ENCODE measurements around the gene C10orf90. TPM values are rescaled to one million over a fixed set of nuclear protein-coding genes. Genes with fewer than 3 reads are reported as not detected.
A peak's percentile ranks its signal among the peaks of the same experiment; 100 is the strongest.

The C10orf90 gene
- total and polyA plus RNA-seq, 7 donors, result 0.01 to 0.39 (median 0.07) TPM; not detected in 4

GRCh38 chr10:126617208-126617607, 53.3 kb downstream of the C10orf90 start:
- Histone ChIP-seq H3K27ac (no peak overlapping the region), H3K9me3 (no peaks in the 10 kb centered on the region), H3K27me3 (ENCODE audit: insufficient read depth in 3 of 3, low read length in 2 of 3) (no peaks in the 10 kb centered on the region), H3K36me3 (ENCODE audit: insufficient read depth in 1 of 2, low read depth in 1 of 2) (no peaks in the 10 kb centered on the region), H3K4me3 (no peak overlapping the region), H3K4me1 (no peaks in the 10 kb centered on the region)
- intact Hi-C loops (cut with DNase I), result no loop called here
- ATAC-seq, result peak in 3 of 4 donors; percentile 71 to 82 (median 76)
- TF ChIP-seq, protein P1, sequence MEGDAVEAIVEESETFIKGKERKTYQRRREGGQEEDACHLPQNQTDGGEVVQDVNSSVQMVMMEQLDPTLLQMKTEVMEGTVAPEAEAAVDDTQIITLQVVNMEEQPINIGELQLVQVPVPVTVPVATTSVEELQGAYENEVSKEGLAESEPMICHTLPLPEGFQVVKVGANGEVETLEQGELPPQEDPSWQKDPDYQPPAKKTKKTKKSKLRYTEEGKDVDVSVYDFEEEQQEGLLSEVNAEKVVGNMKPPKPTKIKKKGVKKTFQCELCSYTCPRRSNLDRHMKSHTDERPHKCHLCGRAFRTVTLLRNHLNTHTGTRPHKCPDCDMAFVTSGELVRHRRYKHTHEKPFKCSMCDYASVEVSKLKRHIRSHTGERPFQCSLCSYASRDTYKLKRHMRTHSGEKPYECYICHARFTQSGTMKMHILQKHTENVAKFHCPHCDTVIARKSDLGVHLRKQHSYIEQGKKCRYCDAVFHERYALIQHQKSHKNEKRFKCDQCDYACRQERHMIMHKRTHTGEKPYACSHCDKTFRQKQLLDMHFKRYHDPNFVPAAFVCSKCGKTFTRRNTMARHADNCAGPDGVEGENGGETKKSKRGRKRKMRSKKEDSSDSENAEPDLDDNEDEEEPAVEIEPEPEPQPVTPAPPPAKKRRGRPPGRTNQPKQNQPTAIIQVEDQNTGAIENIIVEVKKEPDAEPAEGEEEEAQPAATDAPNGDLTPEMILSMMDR (IDR thresholded peaks at IDR 0.05), result no peak
- DNase-seq, result no peak
- WGBS, 3 donors, result 19 to 38% (median 35%) methylated on average over 1 of the region's 1 CpG

- ATAC-seq, result no peak
These were observed 53.8 kb downstream of the C10orf90 start for GRCh38 chr10:126616737-126617136.

GRCh38 chr10:126611303-126611702, 59.2 kb downstream of the C10orf90 start:
- 78 to 88% (median 81%) methylated on average over 2 of the region's 2 CpGs for WGBS, 3 donors
- intact Hi-C loops (cut with DNase I), result no loop called here

More at GRCh38 chr10:126616737-126617136, 53.8 kb downstream of the C10orf90 start:
- intact Hi-C loops (cut with DNase I), result no loop called here
- H3K4me1 ChIP-seq, result no peaks in the 10 kb centered on the region
- no peaks in the 10 kb centered on the region for H3K27me3 ChIP-seq (ENCODE audit: insufficient read depth in 3 of 3, low read length in 2 of 3)
- 8 to 28% (median 14%) methylated on average over 3 of the region's 3 CpGs for WGBS, 3 donors
- no peaks in the 10 kb centered on the region for H3K36me3 ChIP-seq (ENCODE audit: insufficient read depth in 1 of 2, low read depth in 1 of 2)
- TF ChIP-seq, protein P1 (IDR thresholded peaks at IDR 0.05), result no peak
- no peak for DNase-seq
- H3K27ac ChIP-seq, result no peak overlapping the region
- no peaks in the 10 kb centered on the region for H3K9me3 ChIP-seq
- no peak overlapping the region for H3K4me3 ChIP-seq

DNA sequence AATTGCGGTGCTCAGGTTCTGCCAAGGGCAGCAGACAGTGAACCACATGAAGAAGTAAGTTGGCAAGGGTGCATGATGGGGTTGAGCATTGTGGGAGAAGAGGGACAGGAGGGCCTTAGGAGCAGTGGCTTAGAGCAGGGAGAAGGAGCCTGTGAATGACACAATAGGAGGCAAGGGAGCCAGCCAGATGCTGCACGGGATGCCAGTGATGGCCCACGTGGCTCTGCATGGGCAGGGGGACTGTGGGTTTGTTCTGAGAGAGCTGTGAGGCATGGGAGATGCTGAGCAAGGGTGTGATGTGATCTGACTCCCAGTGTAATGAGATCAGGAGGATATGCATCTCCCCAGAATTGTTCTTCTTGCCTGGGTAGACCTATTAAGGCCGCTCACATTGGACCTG, 60.9 kb downstream of the C10orf90 start:
- WGBS, 3 donors, result 70 to 72% (median 71%) methylated on average over 4 of the region's 4 CpGs
- ATAC-seq, result no peak
- intact Hi-C loops (cut with DNase I), result no loop called here

More at GRCh38 chr10:126611303-126611702, 59.2 kb downstream of the C10orf90 start:
- DNase-seq (no peak), ATAC-seq (no peak)
- H3K36me3 ChIP-seq (ENCODE audit: insufficient read depth in 1 of 2, low read depth in 1 of 2), result no peaks in the 10 kb centered on the region
- no peak overlapping the region for H3K4me3 ChIP-seq
- no peaks in the 10 kb centered on the region for H3K27me3 ChIP-seq (ENCODE audit: insufficient read depth in 3 of 3, low read length in 2 of 3)
- no peaks in the 10 kb centered on the region for H3K9me3 ChIP-seq
- TF ChIP-seq, protein P1 (IDR thresholded peaks at IDR 0.05), result no peak
- H3K27ac ChIP-seq, result no peak overlapping the region
- no peaks in the 10 kb centered on the region for H3K4me1 ChIP-seq

More for the DNA sequence above, 60.9 kb downstream of the C10orf90 start:
- DNase-seq, result no peak
- no peak overlapping the region for H3K4me3 ChIP-seq
- no peaks in the 10 kb centered on the region for H3K27me3 ChIP-seq (ENCODE audit: insufficient read depth in 3 of 3, low read length in 2 of 3)
- no peaks in the 10 kb centered on the region for H3K4me1 ChIP-seq
- H3K36me3 ChIP-seq (ENCODE audit: insufficient read depth in 1 of 2, low read depth in 1 of 2), result no peaks in the 10 kb centered on the region
- TF ChIP-seq, protein P1 (IDR thresholded peaks at IDR 0.05), result no peak
- H3K9me3 ChIP-seq, result no peaks in the 10 kb centered on the region
- H3K27ac ChIP-seq, result no peak overlapping the region

Data from psoas muscle (tissue), 8 donors.